ENCODE results near the gene MRGPRG. TPM values are rescaled to one million over a fixed set of nuclear protein-coding genes. Genes with fewer than 3 reads are reported as not detected.
"Not testable (repeated sequence)": the region's sequence is repeated elsewhere in the genome, so short reads cannot be mapped to it uniquely, and the experiment has no call there.

MRGPRG gene, protein sequence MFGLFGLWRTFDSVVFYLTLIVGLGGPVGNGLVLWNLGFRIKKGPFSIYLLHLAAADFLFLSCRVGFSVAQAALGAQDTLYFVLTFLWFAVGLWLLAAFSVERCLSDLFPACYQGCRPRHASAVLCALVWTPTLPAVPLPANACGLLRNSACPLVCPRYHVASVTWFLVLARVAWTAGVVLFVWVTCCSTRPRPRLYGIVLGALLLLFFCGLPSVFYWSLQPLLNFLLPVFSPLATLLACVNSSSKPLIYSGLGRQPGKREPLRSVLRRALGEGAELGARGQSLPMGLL
- polyA plus RNA-seq (2013, experiment 1 of 2), result not detected
- polyA plus RNA-seq (2013, experiment 2 of 2), result not detected

DNA sequence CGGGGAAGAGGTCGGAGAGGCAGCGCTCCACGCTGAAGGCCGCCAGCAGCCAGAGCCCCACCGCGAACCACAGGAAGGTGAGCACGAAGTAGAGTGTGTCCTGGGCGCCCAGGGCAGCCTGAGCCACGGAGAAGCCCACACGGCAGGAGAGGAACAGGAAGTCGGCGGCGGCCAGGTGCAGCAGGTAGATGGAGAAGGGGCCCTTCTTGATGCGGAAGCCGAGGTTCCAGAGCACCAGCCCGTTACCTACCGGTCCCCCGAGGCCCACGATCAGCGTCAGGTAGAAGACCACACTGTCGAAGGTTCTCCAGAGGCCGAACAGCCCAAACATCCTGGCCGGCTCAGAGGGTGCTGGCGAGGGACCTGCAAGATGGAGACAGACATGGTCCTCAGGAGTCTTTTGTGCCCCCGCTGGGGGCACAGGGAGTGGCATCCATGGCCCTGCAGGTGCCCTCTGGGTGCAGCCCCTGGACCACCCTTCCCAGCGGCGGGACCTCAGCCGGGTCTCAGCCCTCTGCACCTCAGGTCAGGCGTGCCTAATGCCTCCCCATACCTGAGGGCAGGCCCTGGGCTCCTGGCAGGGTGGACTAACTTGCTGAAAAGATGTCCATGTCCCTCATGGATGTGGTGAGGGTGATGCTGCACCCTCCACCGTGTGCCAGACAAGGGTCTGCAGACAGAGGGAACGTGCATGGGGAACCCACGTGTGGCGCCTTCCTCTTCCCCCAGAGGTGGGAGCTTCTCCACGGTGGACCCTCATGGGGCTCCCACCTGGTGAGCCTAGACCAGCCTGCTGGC, at the start of gene MRGPRG:
Gene MRGPRG, minus strand, starts transcription at position 331 of the 798 bp plus-strand sequence. Its CDS starts 0 bp downstream, at position 331.
- no peaks in the 10 kb centered on the region for H3K9me3 ChIP-seq (ENCODE audit: insufficient read depth, low read depth, low read length)
- WGBS, result no CpG with 5 or more reads among the region's 35 CpGs

DNA sequence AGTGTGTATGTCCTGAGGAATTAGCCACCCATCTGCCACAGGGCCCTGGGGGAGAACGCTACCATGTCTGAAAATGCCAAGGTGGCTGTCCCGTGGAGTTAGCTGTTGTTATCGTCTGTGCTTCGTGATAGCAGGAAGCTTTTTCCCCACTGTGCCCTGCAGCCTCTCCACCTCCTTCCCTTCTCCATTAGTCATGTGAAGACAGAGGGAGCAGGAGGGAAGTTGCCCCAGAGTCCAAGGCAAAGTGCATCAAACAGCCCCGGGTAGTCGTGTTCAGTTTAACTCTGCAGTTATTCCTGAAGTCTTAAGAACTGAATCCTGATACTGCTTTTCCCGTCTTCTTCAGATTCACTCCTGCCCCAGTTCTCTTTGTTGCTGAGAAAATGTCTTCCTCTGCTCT, 43.9 kb upstream of the MRGPRG start:
- not testable (repeated sequence) for H3K27me3 ChIP-seq (ENCODE audit: insufficient read depth, low read length); H3K36me3 ChIP-seq (ENCODE audit: insufficient read depth, low read length); H3K27ac ChIP-seq (ENCODE audit: low read depth, low read length); H3K4me3 ChIP-seq (ENCODE audit: low read length); H3K4me1 ChIP-seq (ENCODE audit: insufficient read depth, low read length); H3K9me3 ChIP-seq (ENCODE audit: insufficient read depth, low read depth, low read length); H3K9ac ChIP-seq (ENCODE audit: low read depth, low read length)
- WGBS, result 100% methylated on average over 1 of the region's 7 CpGs

More for the DNA sequence above, at the start of gene MRGPRG:
- Histone ChIP-seq H3K9ac (ENCODE audit: low read depth, low read length) (no peak within 1 kb of the TSS), H3K36me3 (ENCODE audit: insufficient read depth, low read length) (no peaks in the 10 kb centered on the region), H3K4me1 (ENCODE audit: insufficient read depth, low read length) (no peaks in the 10 kb centered on the region; the same call in 1 of the 2 replicates), H3K27me3 (ENCODE audit: insufficient read depth, low read length) (peaks cover 3% of the 10 kb centered on the region; the same call in 1 of the 2 replicates), H3K4me3 (ENCODE audit: low read length) (no peak within 1 kb of the TSS), H3K27ac (ENCODE audit: low read depth, low read length) (no peak within 1 kb of the TSS)

DNA sequence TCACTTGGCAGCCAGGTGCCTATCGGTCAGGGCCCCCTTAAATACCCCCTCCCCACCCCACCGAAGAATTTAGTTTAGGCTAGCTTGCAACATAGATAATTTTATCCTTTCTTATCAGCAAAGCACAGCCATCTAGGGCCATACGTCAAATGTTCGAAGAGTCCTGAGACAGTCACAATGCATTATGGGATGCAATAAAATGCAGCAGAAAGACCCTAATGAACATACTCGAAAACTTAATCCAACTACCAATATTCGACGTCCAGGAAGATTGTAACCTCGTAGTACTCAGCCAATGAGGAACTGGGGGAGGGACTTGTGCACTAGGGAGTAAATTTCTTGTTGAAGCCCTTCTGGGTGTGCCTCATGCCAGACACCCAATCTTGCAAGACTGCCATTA, 43.2 kb upstream of the MRGPRG start:
- not testable (repeated sequence) for H3K9ac ChIP-seq (ENCODE audit: low read depth, low read length); H3K9me3 ChIP-seq (ENCODE audit: insufficient read depth, low read depth, low read length); H3K27me3 ChIP-seq (ENCODE audit: insufficient read depth, low read length); H3K36me3 ChIP-seq (ENCODE audit: insufficient read depth, low read length); H3K4me3 ChIP-seq (ENCODE audit: low read length); H3K27ac ChIP-seq (ENCODE audit: low read depth, low read length); H3K4me1 ChIP-seq (ENCODE audit: insufficient read depth, low read length)
- 100% methylated on average over 2 of the region's 8 CpGs for WGBS

DNA sequence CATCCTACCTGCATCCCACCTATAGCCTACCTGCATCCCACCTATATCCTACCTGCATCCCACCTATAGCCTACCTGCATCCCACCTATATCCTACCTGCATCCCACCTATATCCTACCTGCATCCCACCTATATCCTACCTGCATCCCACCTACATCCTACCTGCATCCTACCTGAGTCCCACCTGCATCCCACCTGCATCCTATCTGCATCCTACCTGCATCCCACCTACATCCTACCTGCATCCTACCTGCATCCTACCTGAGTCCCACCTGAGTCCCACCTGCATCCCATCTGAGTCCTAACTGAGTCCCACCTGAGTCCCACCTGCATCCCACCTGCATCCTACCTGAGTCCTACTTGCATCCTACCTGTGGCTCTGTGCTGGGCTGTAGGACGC, 38.9 kb upstream of the MRGPRG start:
- not testable (repeated sequence) for H3K9me3 ChIP-seq (ENCODE audit: insufficient read depth, low read depth, low read length); H3K9ac ChIP-seq (ENCODE audit: low read depth, low read length); H3K27me3 ChIP-seq (ENCODE audit: insufficient read depth, low read length); H3K36me3 ChIP-seq (ENCODE audit: insufficient read depth, low read length); H3K27ac ChIP-seq (ENCODE audit: low read depth, low read length); H3K4me1 ChIP-seq (ENCODE audit: insufficient read depth, low read length); H3K4me3 ChIP-seq (ENCODE audit: low read length)
- WGBS, result 94% methylated on average over 1 of the region's 1 CpG

DNA sequence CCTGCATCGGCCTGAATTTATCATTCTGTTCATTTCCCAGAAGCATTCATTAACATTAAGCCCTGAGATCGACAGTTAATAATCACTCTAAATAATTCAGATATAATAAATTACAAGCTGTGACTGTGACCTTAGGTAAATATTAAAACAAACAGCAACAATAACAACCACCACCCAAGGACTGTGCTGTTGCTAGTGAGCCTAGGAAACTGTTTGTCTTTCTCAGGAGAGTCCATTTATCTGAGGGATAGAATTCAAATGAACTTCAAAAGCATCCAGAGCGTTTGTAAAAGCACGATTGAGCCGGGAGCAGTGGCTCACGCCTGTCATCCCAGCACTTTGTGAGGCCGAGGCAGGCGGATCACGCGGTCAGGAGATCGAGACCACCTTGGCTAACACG, 36.6 kb upstream of the MRGPRG start:
- not testable (repeated sequence) for H3K9me3 ChIP-seq (ENCODE audit: insufficient read depth, low read depth, low read length); H3K4me1 ChIP-seq (ENCODE audit: insufficient read depth, low read length); H3K27me3 ChIP-seq (ENCODE audit: insufficient read depth, low read length); H3K4me3 ChIP-seq (ENCODE audit: low read length); H3K9ac ChIP-seq (ENCODE audit: low read depth, low read length); H3K27ac ChIP-seq (ENCODE audit: low read depth, low read length); H3K36me3 ChIP-seq (ENCODE audit: insufficient read depth, low read length)
- WGBS, result 100% methylated on average over 2 of the region's 12 CpGs

DNA sequence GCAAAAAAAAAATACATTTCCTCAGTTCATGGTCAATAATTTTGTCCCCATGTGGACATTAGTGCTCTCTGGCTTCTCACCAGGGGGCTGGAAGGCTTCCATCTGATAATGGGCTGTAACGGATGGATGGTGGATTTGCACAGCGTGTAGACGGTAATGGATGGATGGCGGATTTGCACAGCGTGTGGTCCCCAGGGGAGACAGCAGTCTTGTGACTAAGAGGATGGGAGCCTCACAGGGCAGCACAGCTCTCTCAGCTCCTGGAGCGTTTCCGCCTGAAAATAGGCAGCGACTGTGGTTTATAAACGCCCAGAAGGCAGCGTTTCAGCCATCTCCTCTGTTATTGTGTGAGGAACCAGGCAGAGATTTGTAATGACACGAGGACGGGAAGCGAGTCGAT, 36.2 kb upstream of the MRGPRG start:
- H3K9me3 ChIP-seq (ENCODE audit: insufficient read depth, low read depth, low read length); H3K27me3 ChIP-seq (ENCODE audit: insufficient read depth, low read length); H3K4me3 ChIP-seq (ENCODE audit: low read length); H3K4me1 ChIP-seq (ENCODE audit: insufficient read depth, low read length); H3K36me3 ChIP-seq (ENCODE audit: insufficient read depth, low read length); H3K27ac ChIP-seq (ENCODE audit: low read depth, low read length); H3K9ac ChIP-seq (ENCODE audit: low read depth, low read length): not testable (repeated sequence)
- no CpG with 5 or more reads among the region's 14 CpGs for WGBS

DNA sequence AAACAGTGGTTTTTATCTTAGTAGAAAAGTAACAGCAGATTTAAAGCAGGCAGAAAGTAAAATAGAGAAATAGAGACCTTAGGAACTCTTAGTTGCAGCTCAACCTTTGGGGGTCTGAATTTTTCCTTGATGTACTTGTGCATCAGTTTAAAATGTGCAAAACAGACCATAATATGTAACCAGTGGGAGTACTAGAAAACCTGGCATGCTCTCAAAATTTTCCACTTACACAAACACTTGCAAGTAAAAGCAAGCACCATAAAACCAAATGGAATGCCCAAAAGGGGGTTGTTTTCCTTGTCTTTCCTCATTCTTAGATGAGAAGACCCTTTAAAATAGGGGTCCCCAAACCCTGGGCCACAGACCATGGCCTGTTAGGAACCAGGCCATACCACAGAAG, 26.5 kb upstream of the MRGPRG start:
- Histone ChIP-seq H3K36me3 (ENCODE audit: insufficient read depth, low read length) (no peaks in the 10 kb centered on the region), H3K4me1 (ENCODE audit: insufficient read depth, low read length) (peaks cover 8% of the 10 kb centered on the region), H3K27me3 (ENCODE audit: insufficient read depth, low read length) (no peaks in the 10 kb centered on the region), H3K9me3 (ENCODE audit: insufficient read depth, low read depth, low read length) (peaks cover 38% of the 10 kb centered on the region), H3K9ac (ENCODE audit: low read depth, low read length) (no peak overlapping the region), H3K27ac (ENCODE audit: low read depth, low read length) (no peak overlapping the region), H3K4me3 (ENCODE audit: low read length) (no peak overlapping the region)

DNA sequence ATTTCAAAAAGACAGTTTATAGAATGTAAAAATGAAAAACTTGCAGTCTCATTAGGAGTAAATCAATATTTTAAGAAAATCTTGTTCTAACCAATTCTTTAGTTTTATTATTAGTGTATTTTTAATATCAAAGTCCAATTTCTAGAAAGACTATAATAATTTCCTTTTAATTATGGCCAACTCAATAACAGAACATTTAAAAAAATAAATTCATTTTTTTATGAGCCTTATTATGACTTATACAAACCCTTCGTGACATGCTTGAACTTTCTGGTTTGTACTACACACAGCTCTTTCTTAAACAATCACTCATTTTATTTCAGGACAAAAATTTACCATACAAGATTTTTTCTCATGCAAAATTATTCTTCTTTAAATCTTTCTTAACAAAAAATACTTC, 25.3 kb upstream of the MRGPRG start:
- H3K9ac ChIP-seq (ENCODE audit: low read depth, low read length), result no peak overlapping the region
- H3K36me3 ChIP-seq (ENCODE audit: insufficient read depth, low read length), result no peaks in the 10 kb centered on the region
- H3K27ac ChIP-seq (ENCODE audit: low read depth, low read length), result no peak overlapping the region
- H3K9me3 ChIP-seq (ENCODE audit: insufficient read depth, low read depth, low read length), result peaks cover 38% of the 10 kb centered on the region
- no peaks in the 10 kb centered on the region for H3K27me3 ChIP-seq (ENCODE audit: insufficient read depth, low read length)
- peaks cover 13% of the 10 kb centered on the region for H3K4me1 ChIP-seq (ENCODE audit: insufficient read depth, low read length)
- 92% methylated on average over 1 of the region's 1 CpG for WGBS
- no peak overlapping the region for H3K4me3 ChIP-seq (ENCODE audit: low read length)

DNA sequence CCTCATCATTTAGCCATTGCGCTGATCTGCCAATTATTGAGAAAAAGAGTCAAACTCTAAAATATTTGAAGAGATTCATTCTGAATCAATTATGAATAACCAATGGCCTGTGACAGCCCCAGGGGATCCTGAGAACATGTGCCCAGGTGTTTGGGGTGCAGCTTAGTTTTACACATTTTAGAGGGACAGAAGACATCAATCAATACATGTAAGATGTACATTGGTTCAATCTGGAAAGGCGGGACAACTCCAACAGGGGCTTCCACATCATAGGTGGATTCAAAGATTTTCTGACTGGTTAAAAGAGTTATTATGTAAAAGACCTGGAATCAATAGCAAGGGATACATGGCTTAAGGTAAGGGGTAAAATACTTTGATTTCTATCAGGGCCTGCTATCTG, 18.5 kb upstream of the MRGPRG start:
- H3K4me1 ChIP-seq (ENCODE audit: insufficient read depth, low read length), result peaks cover 21% of the 10 kb centered on the region
- no peak overlapping the region for H3K4me3 ChIP-seq (ENCODE audit: low read length)
- H3K27me3 ChIP-seq (ENCODE audit: insufficient read depth, low read length), result no peaks in the 10 kb centered on the region
- no peak overlapping the region for H3K9ac ChIP-seq (ENCODE audit: low read depth, low read length)
- no peaks in the 10 kb centered on the region for H3K36me3 ChIP-seq (ENCODE audit: insufficient read depth, low read length)
- no peak overlapping the region for H3K27ac ChIP-seq (ENCODE audit: low read depth, low read length)
- WGBS, result 94% methylated on average over 2 of the region's 2 CpGs
- peaks cover 2% of the 10 kb centered on the region; the same call in 1 of the 2 replicates for H3K9me3 ChIP-seq (ENCODE audit: insufficient read depth, low read depth, low read length)

DNA sequence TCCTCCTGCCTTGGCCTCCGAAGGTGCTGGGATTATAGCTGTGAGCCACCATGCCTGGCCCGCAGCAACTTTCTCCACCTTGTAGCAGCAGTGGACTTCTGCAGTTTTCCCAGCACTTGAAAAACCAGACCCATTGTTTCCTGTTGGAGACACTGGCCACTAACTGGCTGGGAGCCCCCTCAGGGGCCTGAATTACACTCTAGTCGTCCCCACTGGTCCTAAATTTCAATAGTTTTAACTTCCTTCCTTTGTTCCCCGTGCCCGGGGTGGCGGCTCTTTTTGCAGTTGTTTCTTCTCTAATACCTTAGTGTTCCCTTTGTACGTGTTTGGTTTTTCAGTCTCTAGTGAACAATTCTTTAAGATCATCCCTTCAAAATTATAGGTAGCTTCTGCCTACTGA, 16.2 kb upstream of the MRGPRG start:
- 76% methylated on average over 7 of the region's 7 CpGs for WGBS
- H3K27me3 ChIP-seq (ENCODE audit: insufficient read depth, low read length), result no peaks in the 10 kb centered on the region; the same call in 1 of the 2 replicates

DNA sequence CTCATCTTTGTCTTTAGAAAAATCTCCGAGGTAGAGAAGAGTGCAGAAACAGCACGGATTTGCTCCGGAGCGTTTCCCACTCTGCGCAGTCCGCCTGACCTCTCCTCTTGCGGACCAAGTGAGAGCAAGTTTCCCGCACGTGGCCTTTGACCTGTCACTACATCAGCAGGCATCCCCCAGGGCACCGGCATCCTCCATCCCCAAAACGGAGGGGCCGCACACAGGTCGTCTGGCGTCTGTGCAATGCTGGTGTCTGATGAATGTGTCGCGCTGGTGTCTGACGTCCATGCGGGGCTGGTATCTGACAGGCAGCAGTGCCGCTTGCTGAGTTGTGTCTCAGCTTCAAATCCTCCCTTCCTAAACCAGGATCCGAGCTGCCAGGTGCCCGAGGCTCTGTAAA, 14.3 kb upstream of the MRGPRG start:
- H3K9me3 ChIP-seq (ENCODE audit: insufficient read depth, low read depth, low read length), result no peaks in the 10 kb centered on the region
- H3K27me3 ChIP-seq (ENCODE audit: insufficient read depth, low read length), result no peaks in the 10 kb centered on the region; the same call in 1 of the 2 replicates
- H3K27ac ChIP-seq (ENCODE audit: low read depth, low read length), result no peak overlapping the region
- no peaks in the 10 kb centered on the region for H3K36me3 ChIP-seq (ENCODE audit: insufficient read depth, low read length)
- peaks cover 9% of the 10 kb centered on the region; the same call in 1 of the 2 replicates for H3K4me1 ChIP-seq (ENCODE audit: insufficient read depth, low read length)
- no peak overlapping the region for H3K4me3 ChIP-seq (ENCODE audit: low read length)
- no peak overlapping the region for H3K9ac ChIP-seq (ENCODE audit: low read depth, low read length)
- WGBS, result 94% methylated on average over 21 of the region's 21 CpGs

More for the DNA sequence above, 16.2 kb upstream of the MRGPRG start:
- H3K27ac ChIP-seq (ENCODE audit: low read depth, low read length), result no peak overlapping the region
- H3K4me3 ChIP-seq (ENCODE audit: low read length), result no peak overlapping the region
- no peaks in the 10 kb centered on the region for H3K9me3 ChIP-seq (ENCODE audit: insufficient read depth, low read depth, low read length)
- peaks cover 13% of the 10 kb centered on the region; the same call in 1 of the 2 replicates for H3K4me1 ChIP-seq (ENCODE audit: insufficient read depth, low read length)
- no peaks in the 10 kb centered on the region for H3K36me3 ChIP-seq (ENCODE audit: insufficient read depth, low read length)
- H3K9ac ChIP-seq (ENCODE audit: low read depth, low read length), result no peak overlapping the region

Measured in HUES64 (cell line).